ENCODE measurements around the gene MAP3K6.

DNA sequence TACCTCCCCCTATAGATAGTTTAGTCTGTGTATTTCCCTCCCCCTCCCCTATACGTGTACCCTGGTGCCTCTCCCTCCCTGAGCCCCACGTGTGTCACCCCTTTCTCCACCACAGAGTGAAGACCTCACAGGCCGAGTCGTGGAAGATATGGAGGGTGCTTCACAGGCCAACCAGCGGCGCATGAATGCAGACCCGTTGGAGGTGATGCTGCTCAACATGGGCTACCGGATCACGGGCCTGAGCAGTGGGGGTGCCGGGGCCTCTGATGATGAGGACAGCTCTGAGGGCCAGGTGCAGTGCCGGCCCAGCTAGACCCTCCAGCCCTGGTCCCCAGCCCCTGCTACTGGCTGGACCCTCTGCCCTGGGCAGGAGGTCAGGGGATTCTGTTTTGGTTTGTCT, 60.7 kb downstream of the MAP3K6 start:
- TF ChIP-seq POLR2A (IDR thresholded peaks at IDR 0.05) = no peak
- TF ChIP-seq CTCF (IDR thresholded peaks at IDR 0.05) = no peak
- TF ChIP-seq EP300 (IDR thresholded peaks at IDR 0.05) = no peak

Data from ovary (tissue), 3 donors.